Tibial nerve (tissue), 3 donors: ENCODE data around the gene CHRNA9.

Experiments used
- CTCF ChIP-seq, 5 experiments: fragments of 200-600 bp in 3 of 5; fragments of 450-650 bp in 2 of 5; sonication (generic) in 3 of 5; IDR thresholded peaks; one replicate each; pipeline ENCODE4 v1.5.1; 2016 to 2019; ENCODE audit warnings: antibody characterized with exemption in 5 of 5, mild to moderate bottlenecking in 3 of 5, moderate library complexity in 2 of 5
- POLR2A ChIP-seq, 2 donors: fragments of 450-650 bp; IDR thresholded peaks; one replicate each; pipeline ENCODE4 v1.6.1; 2017; ENCODE audit warnings: antibody characterized with exemption in 2 of 2, mild to moderate bottlenecking in 2 of 2, moderate library complexity in 2 of 2

GRCh38 chr4:40349561-40350198, 14.5 kb downstream of the CHRNA9 start:
- no peak for TF ChIP-seq POLR2A (IDR thresholded peaks at IDR 0.05)
- TF ChIP-seq CTCF (IDR thresholded peaks at IDR 0.05) = no peak
